Cardiac muscle cell (in vitro differentiated cells and primary cell): ENCODE measurements around the gene RAPH1. TPM values are rescaled to one million over a fixed set of nuclear protein-coding genes. Genes with fewer than 3 reads are reported as not detected.

Experiments
- DNase-seq, 2 donors: peaks; one replicate each; pipeline versions ENCODE4 v3.0.0 to v3.0.0-alpha.2; 2010 to 2017; ENCODE audit warnings: low read depth in 1 of 2, low spot score in 1 of 2
- H3K27ac ChIP-seq: fragments of 200-600 bp; sonication (generic); 2 replicates; pipeline ENCODE4 v1.5.1; 2016
- H3K27me3 ChIP-seq: fragments of 200-600 bp; sonication (generic); 2 replicates; pipeline ENCODE4 v1.6.0; 2016; ENCODE audit warnings: control low read depth
- H3K36me3 ChIP-seq: fragments of 200-600 bp; sonication (generic); 2 replicates; pipeline ENCODE4 v1.5.1; 2016; ENCODE audit warnings: control low read depth
- H3K4me1 ChIP-seq: fragments of 200-600 bp; sonication (generic); 2 replicates; pipeline ENCODE4 v1.8.1; 2017; ENCODE audit warnings: low read depth, mild to moderate bottlenecking, mixed run types
- H3K4me3 ChIP-seq: fragments of 200-600 bp; sonication (generic); 2 replicates; pipeline ENCODE4 v1.5.1; 2016; ENCODE audit warnings: mild to moderate bottlenecking
- H3K9me3 ChIP-seq: fragments of 200-600 bp; sonication (generic); 2 replicates; pipeline ENCODE4 v1.5.1; 2017; ENCODE audit warnings: low read depth, mild to moderate bottlenecking, control low read depth
- CTCF ChIP-seq: IDR thresholded peaks from 2 replicates; pipeline ENCODE4 v1.5.1; 2012; ENCODE audit warnings: low read depth, mild to moderate bottlenecking, low read length
- polyA plus RNA-seq: library from polyadenylated mRNA; unstranded; fragments of >200 nt; fragmentation: Nextera tagmentation; extraction: Ambion mirVana; gene quantifications from 2 replicates; pipeline ENCODE4 v1.2.1, GENCODE V29; 2016
- total RNA-seq: library from RNA; depleted of rRNA; stranded (reverse); fragments of >200 nt; gene quantifications from 2 replicates; pipeline ENCODE4 v1.2.3, GENCODE V29; 2016

The RAPH1 gene
- total and polyA plus RNA-seq, 2 experiments from 2014 or later, result 3.4 to 36.5 TPM

- Histone ChIP-seq H3K4me3 (no peak overlapping the region), H3K36me3 (no peaks in the 10 kb centered on the region), H3K4me1 (peaks cover 6% of the 10 kb centered on the region), H3K9me3 (no peaks in the 10 kb centered on the region), H3K27ac (peak overlapping the region; percentile 56), H3K27me3 (no peaks in the 10 kb centered on the region)
- TF ChIP-seq CTCF, result no peak
- peak in 1 of 2 donors; percentile 21 for DNase-seq
Measured at GRCh38 chr2:203562268-203562667, 27.2 kb upstream of the RAPH1 start.

DNA sequence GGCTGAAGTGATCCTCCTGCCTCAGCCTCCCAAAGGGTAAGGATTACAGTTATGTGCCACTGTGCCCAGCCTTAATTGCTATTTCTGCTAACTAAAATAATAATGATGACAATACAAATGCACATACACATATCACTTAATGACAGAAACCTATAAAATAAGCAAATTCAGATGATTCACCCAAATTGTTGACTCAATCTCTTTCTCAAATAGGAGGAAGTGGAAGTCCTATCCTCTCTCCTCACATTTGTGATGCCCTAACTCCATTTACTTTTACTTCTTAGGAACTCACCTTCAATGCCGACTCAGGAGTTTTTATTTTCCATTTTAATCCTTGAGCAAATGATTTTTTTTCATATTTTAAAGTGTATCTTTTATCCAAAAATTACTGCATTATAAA, 24.5 kb upstream of the RAPH1 start:
- no peaks in the 10 kb centered on the region for H3K9me3 ChIP-seq
- H3K4me1 ChIP-seq, result peaks cover 6% of the 10 kb centered on the region
- no peaks in the 10 kb centered on the region for H3K27me3 ChIP-seq

DNA sequence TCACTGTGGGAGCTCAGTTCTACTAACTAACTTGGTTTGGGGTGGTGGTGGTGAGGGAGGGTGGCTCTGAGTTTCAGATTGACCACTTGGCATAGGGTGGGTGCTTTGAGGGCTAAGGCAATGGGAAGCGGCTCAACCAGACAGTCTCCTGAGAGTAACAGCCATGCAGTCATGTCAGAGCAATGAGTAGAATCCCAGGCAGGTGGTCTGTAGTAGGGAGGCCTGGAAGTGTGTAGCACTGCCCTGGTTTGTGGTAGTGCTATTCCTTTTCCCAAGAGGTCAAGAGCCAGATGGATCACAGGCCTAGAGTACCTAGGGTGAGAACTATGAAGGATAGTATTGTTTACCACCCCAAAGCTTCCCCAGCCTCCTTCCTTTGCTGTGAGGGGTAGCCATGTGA, 18.7 kb upstream of the RAPH1 start:
- Histone ChIP-seq H3K27ac (no peak overlapping the region), H3K4me3 (no peak overlapping the region), H3K36me3 (no peaks in the 10 kb centered on the region), H3K4me1 (no peaks in the 10 kb centered on the region), H3K9me3 (no peaks in the 10 kb centered on the region), H3K27me3 (no peaks in the 10 kb centered on the region)
- DNase-seq, result no peak
- TF ChIP-seq CTCF, result no peak

More for the DNA sequence above, 24.5 kb upstream of the RAPH1 start:
- Histone ChIP-seq H3K4me3 (no peak overlapping the region), H3K27ac (no peak overlapping the region), H3K36me3 (no peaks in the 10 kb centered on the region)
- DNase-seq, result no peak
- TF ChIP-seq CTCF, result no peak

GRCh38 chr2:203551778-203552177, 16.7 kb upstream of the RAPH1 start:
- H3K27ac ChIP-seq, result no peak overlapping the region
- DNase-seq, result peak in 1 of 2 donors; percentile 84
- no peaks in the 10 kb centered on the region for H3K27me3 ChIP-seq
- no peaks in the 10 kb centered on the region for H3K9me3 ChIP-seq
- no peaks in the 10 kb centered on the region for H3K4me1 ChIP-seq
- no peak for TF ChIP-seq CTCF
- H3K4me3 ChIP-seq, result no peak overlapping the region
- H3K36me3 ChIP-seq, result no peaks in the 10 kb centered on the region

GRCh38 chr2:203550266-203550665, 15.2 kb upstream of the RAPH1 start:
- no peaks in the 10 kb centered on the region for H3K4me1 ChIP-seq
- no peak for DNase-seq
- no peaks in the 10 kb centered on the region for H3K9me3 ChIP-seq
- H3K4me3 ChIP-seq, result no peak overlapping the region
- H3K27ac ChIP-seq, result no peak overlapping the region
- no peaks in the 10 kb centered on the region for H3K36me3 ChIP-seq
- no peak for TF ChIP-seq CTCF
- no peaks in the 10 kb centered on the region for H3K27me3 ChIP-seq

DNA sequence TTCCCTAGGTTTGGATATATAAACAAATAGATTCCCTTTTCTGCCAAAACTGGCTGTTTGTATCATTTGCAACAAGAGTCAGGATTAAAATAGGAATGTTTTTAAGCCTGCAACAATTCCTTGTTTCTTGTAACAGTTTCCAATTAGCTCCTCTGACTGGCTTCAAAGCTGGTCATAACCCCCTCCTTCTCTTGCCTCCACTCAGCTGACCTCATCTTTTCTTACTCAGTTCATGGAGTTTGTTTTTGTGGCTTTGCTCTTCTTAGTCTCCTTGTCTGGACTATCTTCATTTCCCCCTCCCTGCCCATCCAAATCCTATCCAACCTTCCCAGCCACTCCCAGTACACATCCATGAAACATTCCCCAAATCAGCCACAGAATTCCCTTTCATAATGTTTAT, 14.3 kb upstream of the RAPH1 start:
- Histone ChIP-seq H3K4me1 (no peaks in the 10 kb centered on the region), H3K36me3 (no peaks in the 10 kb centered on the region), H3K9me3 (no peaks in the 10 kb centered on the region), H3K27ac (no peak overlapping the region), H3K27me3 (no peaks in the 10 kb centered on the region), H3K4me3 (no peak overlapping the region)
- no peak for TF ChIP-seq CTCF
- no peak for DNase-seq
